Fibroblast of lung (primary cell): Measurements from ENCODE around the gene IL1F10.

Experiments used
- CTCF ChIP-seq, 2 donors: IDR thresholded peaks in 1 of 2; conservative IDR thresholded peaks in 1 of 2; 1 replicate in 1 of 2; 2 replicates in 1 of 2; pipeline ENCODE4 v1.5.1; 2011 to 2012; ENCODE audit warnings: low read length in 2 of 2, control low read depth in 1 of 2, inconsistent platforms in 1 of 2, low read depth in 1 of 2, mild to moderate bottlenecking in 1 of 2
- EZH2 ChIP-seq: IDR thresholded peaks from 2 replicates; pipeline ENCODE4 v1.5.1; 2012; ENCODE audit warnings: low read length, control low read depth, mild to moderate bottlenecking; ENCODE audit errors: missing control alignments

- TF ChIP-seq CTCF (conservative IDR thresholded peaks at IDR 0.05 in 1 of 2, IDR thresholded peaks at IDR 0.05 in 1 of 2; ENCODE audit: low read depth in 1 of 2, low read length in 2 of 2) = no peak
- TF ChIP-seq EZH2 = no peak
These were observed 15.3 kb upstream of the IL1F10 start, which contains the start of gene IL36B for GRCh38 chr2:113052396-113052917.
